ENCODE data around the gene STARD5.

- TF ChIP-seq EZH2 (IDR thresholded peaks at IDR 0.05; ENCODE audit: borderline replicate concordance, insufficient read depth, low read depth, low read length, poor library complexity, severe bottlenecking): no peak
- TF ChIP-seq CTCF (IDR thresholded peaks at IDR 0.05): no peak
Measured at GRCh38 chr15:81372575-81372974, 48.6 kb upstream of the STARD5 start.

All from B cell (primary cell).